OCI-LY1 (cell line): ENCODE data around the gene GRID2.

Experiments
- H2AFZ ChIP-seq: fragments of 200-600 bp; sonication (generic), shearing (Covaris generic); 2 replicates; pipeline ENCODE4 v1.6.0; 2014; ENCODE audit warnings: antibody characterized with exemption, mild to moderate bottlenecking, low read length
- H3F3A ChIP-seq: fragments of 200-600 bp; sonication (generic), shearing (Covaris generic); 2 replicates; pipeline ENCODE4 v1.6.0; 2014; ENCODE audit warnings: mild to moderate bottlenecking, antibody characterized with exemption, low read length, moderate library complexity; ENCODE audit not compliant: insufficient read depth
- H3K27ac ChIP-seq: fragments of 200-600 bp; sonication (generic); 2 replicates; pipeline ENCODE4 v1.5.1; 2014; ENCODE audit warnings: low read length, mixed run types, mild to moderate bottlenecking, low read depth; ENCODE audit not compliant: poor library complexity, severe bottlenecking
- H3K27me3 ChIP-seq: fragments of 200-600 bp; sonication (generic); 2 replicates; pipeline ENCODE4 v1.6.0; 2014; ENCODE audit warnings: antibody characterized with exemption, mild to moderate bottlenecking, low read length, moderate library complexity; ENCODE audit not compliant: insufficient read depth
- H3K36me3 ChIP-seq: fragments of 200-600 bp; sonication (generic); 2 replicates; pipeline ENCODE4 v1.6.1; 2014; ENCODE audit warnings: mild to moderate bottlenecking, antibody characterized with exemption, low read length, moderate library complexity, mixed read lengths; ENCODE audit not compliant: insufficient read depth
- H3K4me1 ChIP-seq: fragments of 200-600 bp; sonication (generic); 2 replicates; pipeline ENCODE4 v1.5.1; 2014; ENCODE audit warnings: mild to moderate bottlenecking, low read length, moderate library complexity; ENCODE audit not compliant: insufficient read depth, severe bottlenecking
- H3K4me2 ChIP-seq: fragments of 200-600 bp; sonication (generic), shearing (Covaris generic); 2 replicates; pipeline ENCODE4 v1.6.1; 2014; ENCODE audit warnings: low read length
- H3K4me3 ChIP-seq: fragments of 200-600 bp; sonication (generic); 2 replicates; pipeline ENCODE4 v1.5.1; 2014; ENCODE audit warnings: low read length, low read depth, mild to moderate bottlenecking, mixed read lengths; ENCODE audit not compliant: poor library complexity, severe bottlenecking
- H3K79me2 ChIP-seq: fragments of 200-600 bp; shearing (Covaris generic); 2 replicates; pipeline ENCODE4 v1.6.1; 2016; ENCODE audit warnings: mixed run types, low read length, mixed read lengths; ENCODE audit not compliant: insufficient read depth
- H3K9ac ChIP-seq: fragments of 200-600 bp; sonication (generic), shearing (Covaris generic); 2 replicates; pipeline ENCODE4 v1.6.1; 2014; ENCODE audit warnings: mild to moderate bottlenecking, low read length, mixed read lengths
- H3K9me2 ChIP-seq: fragments of 200-600 bp; sonication (generic), shearing (Covaris generic); 2 replicates; pipeline ENCODE4 v1.6.1; 2014; ENCODE audit warnings: low read depth, mild to moderate bottlenecking, low read length, mixed read lengths
- H3K9me3 ChIP-seq: fragments of 200-600 bp; shearing (Covaris generic); 2 replicates; pipeline ENCODE4 v1.6.1; 2014; ENCODE audit warnings: low read length, mixed read lengths
- H4K20me1 ChIP-seq: fragments of 200-600 bp; sonication (generic), shearing (Covaris generic); 2 replicates; pipeline ENCODE4 v1.6.0; 2016; ENCODE audit warnings: mild to moderate bottlenecking, low read length; ENCODE audit not compliant: insufficient read depth
- CTCF ChIP-seq: fragments of 200-600 bp; sonication (generic), shearing (Covaris generic); IDR thresholded peaks from 2 replicates; pipeline ENCODE4 v1.5.1; 2017; ENCODE audit warnings: mild to moderate bottlenecking, antibody characterized with exemption, low read length, moderate library complexity, mixed read lengths
- EZH2 ChIP-seq: fragments of 200-600 bp; sonication (generic), shearing (Covaris generic); IDR thresholded peaks from 2 replicates; pipeline ENCODE4 v1.8.0; 2017; ENCODE audit warnings: borderline replicate concordance, mixed run types, mild to moderate bottlenecking, antibody characterized with exemption, low read length, moderate library complexity, mixed read lengths

The GRID2 gene

GRCh38 chr4:93515208-93515607 is 1211.4 kb downstream of the GRID2 start:
- no peaks in the 10 kb centered on the region for H3K9me2 ChIP-seq
- H3K4me2 ChIP-seq = no peak overlapping the region
- H3K9me3 ChIP-seq = no peaks in the 10 kb centered on the region
- no peaks in the 10 kb centered on the region for H3K4me1 ChIP-seq
- no peaks in the 10 kb centered on the region for H3K27me3 ChIP-seq
- no peak for TF ChIP-seq EZH2
- TF ChIP-seq CTCF = no peak
- H2AFZ ChIP-seq = no peak overlapping the region
- no peak overlapping the region for H3K9ac ChIP-seq
- no peaks in the 10 kb centered on the region for H4K20me1 ChIP-seq
- H3F3A ChIP-seq = no peaks in the 10 kb centered on the region
- H3K79me2 ChIP-seq = no peaks in the 10 kb centered on the region
- no peak overlapping the region for H3K27ac ChIP-seq
- H3K36me3 ChIP-seq = no peaks in the 10 kb centered on the region
- H3K4me3 ChIP-seq = no peak overlapping the region

- no peak overlapping the region for H3K4me3 ChIP-seq
- H3K4me1 ChIP-seq = no peaks in the 10 kb centered on the region
- H3K9ac ChIP-seq = no peak overlapping the region
- H3K9me2 ChIP-seq = no peaks in the 10 kb centered on the region
- no peaks in the 10 kb centered on the region for H4K20me1 ChIP-seq
- H3F3A ChIP-seq = no peaks in the 10 kb centered on the region
- no peak overlapping the region for H3K27ac ChIP-seq
- no peak overlapping the region for H3K4me2 ChIP-seq
- H3K9me3 ChIP-seq = no peaks in the 10 kb centered on the region
- no peaks in the 10 kb centered on the region for H3K79me2 ChIP-seq
- H3K27me3 ChIP-seq = no peaks in the 10 kb centered on the region
- H2AFZ ChIP-seq = no peak overlapping the region
- TF ChIP-seq CTCF (no peak), EZH2 (no peak)
- H3K36me3 ChIP-seq = no peaks in the 10 kb centered on the region
These were observed 1226.1 kb downstream of the GRID2 start for GRCh38 chr4:93529692-93530372.

GRCh38 chr4:93532234-93532633 is 1228.5 kb downstream of the GRID2 start:
- TF ChIP-seq EZH2 = no peak
- TF ChIP-seq CTCF = no peak
- no peaks in the 10 kb centered on the region for H3K36me3 ChIP-seq
- no peak overlapping the region for H3K4me3 ChIP-seq
- no peaks in the 10 kb centered on the region for H3K79me2 ChIP-seq
- H3K27me3 ChIP-seq = no peaks in the 10 kb centered on the region
- H3K4me2 ChIP-seq = no peak overlapping the region
- no peaks in the 10 kb centered on the region for H3K9me2 ChIP-seq
- H3F3A ChIP-seq = no peaks in the 10 kb centered on the region
- no peak overlapping the region for H3K27ac ChIP-seq
- no peak overlapping the region for H3K9ac ChIP-seq
- H4K20me1 ChIP-seq = no peaks in the 10 kb centered on the region
- no peaks in the 10 kb centered on the region for H3K9me3 ChIP-seq
- H3K4me1 ChIP-seq = no peaks in the 10 kb centered on the region
- no peak overlapping the region for H2AFZ ChIP-seq
